Neural progenitor cell (in vitro differentiated cells): ENCODE results near the gene PSMC3.

Source experiments
- CTCF ChIP-seq: fragments of 200-600 bp; sonication (generic); IDR thresholded peaks from 2 replicates; pipeline ENCODE4 v1.5.1; 2017; ENCODE audit warnings: antibody characterized with exemption, mild to moderate bottlenecking
- EZH2 ChIP-seq: fragments of 200-600 bp; sonication (generic); IDR thresholded peaks from 2 replicates; pipeline ENCODE4 v1.6.1; 2017; ENCODE audit warnings: antibody characterized with exemption, mild to moderate bottlenecking, moderate library complexity

DNA sequence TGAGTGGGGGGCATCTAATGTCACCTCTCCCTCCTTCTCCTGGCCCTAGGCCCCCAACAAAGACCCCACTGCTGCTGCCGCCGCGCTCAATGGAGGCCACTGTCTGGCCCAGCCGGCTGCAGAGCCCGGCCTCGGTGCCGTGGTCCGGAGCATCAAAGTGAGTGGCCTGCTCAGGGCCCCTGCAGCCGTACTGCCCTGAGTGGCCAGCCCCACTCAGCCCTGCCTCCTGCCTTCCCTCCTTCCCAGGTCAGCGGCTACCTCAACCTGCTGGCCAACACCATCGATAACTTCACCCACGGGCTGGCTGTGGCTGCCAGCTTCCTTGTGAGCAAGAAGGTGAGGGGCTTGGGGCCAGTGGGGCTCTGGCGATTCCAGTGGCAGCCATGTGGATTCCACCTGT, 12.9 kb downstream of the PSMC3 start:
- TF ChIP-seq EZH2 (no peak), CTCF (no peak)
